H1 (cell line): ENCODE results near the gene PPFIA2. TPM values are rescaled to one million over a fixed set of nuclear protein-coding genes. Genes with fewer than 3 reads are reported as not detected.

Experiments used
- CBX5 ChIP-seq: fragments of 300-800, 300-1000 bp; sonication (generic); IDR thresholded peaks from 2 replicates; pipeline ENCODE4 v1.7.1; 2016; ENCODE audit warnings: antibody characterized with exemption, low read length, low read depth
- polyA plus RNA-seq, 7 experiments: library from polyadenylated mRNA; depleted of rRNA in 3 of 7; stranded (reverse) in 5 of 7; unstranded in 2 of 7; fragments of >200 nt in 5 of 7; fragments of 200-250 nt in 2 of 7; gene quantifications; 1 replicate in 5 of 7; 2 replicates in 1 of 7; 4 replicates in 1 of 7; pipeline versions ENCODE4 v1.2.1 to v1.2.3, GENCODE V29; 2011 to 2013; ENCODE audit warnings: missing spikeins in 2 of 7, mixed read lengths in 2 of 7
- total RNA-seq: library from RNA; stranded (reverse); fragmentation: NEBNext Ultra II Directional; extraction: Animal tissue kit (Norgen Biotek cat#: 25700); gene quantifications from 2 replicates; pipeline ENCODE4 v1.2.1, GENCODE V29; 2021
- TF ChIP-seq, protein P1 (sequence below), 3 experiments: IDR thresholded peaks; 1 replicate in 2 of 3; 2 replicates in 1 of 3; pipeline versions ENCODE4 v1.5.1 to v1.6.1; 2011; ENCODE audit warnings: low read length in 3 of 3, mild to moderate bottlenecking in 3 of 3, inconsistent platforms in 2 of 3, low read depth in 1 of 3, moderate library complexity in 1 of 3; ENCODE audit not compliant: insufficient read depth in 1 of 3; ENCODE audit errors: control extremely low read depth in 1 of 3
- TF ChIP-seq, protein P2 (sequence below): fragments of 300-600 bp; sonication (generic); IDR thresholded peaks from 2 replicates; pipeline ENCODE4 v1.7.1; 2012; ENCODE audit warnings: low read length, moderate library complexity, mild to moderate bottlenecking, inconsistent platforms; ENCODE audit not compliant: insufficient replicate concordance

The PPFIA2 gene
- total and polyA plus RNA-seq, 2 of the 8 experiments (the other 6 are each of a cell fraction or from before 2014, with no cell fraction given), result 1.2 to 1.8 TPM

DNA sequence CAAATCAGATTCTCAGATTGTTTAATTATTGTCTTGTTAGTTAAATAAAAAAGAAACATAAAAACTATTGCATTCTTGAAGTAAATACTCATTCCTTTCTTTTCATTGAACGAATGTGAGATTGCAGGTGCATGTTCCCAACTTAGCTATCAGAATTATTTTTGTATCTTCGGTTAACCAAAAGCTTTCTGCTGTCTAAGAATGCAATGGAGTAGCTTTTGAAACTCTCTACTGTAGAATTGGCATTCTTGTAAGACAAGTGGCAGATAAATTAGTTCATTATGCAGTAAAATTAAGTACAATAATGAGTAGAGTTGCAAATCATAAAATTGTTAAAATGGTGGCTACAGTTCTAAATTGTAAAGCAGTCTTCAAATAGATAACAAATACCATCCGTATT lies 383.2 kb downstream of the PPFIA2 start (continued):
- TF ChIP-seq, protein P1, sequence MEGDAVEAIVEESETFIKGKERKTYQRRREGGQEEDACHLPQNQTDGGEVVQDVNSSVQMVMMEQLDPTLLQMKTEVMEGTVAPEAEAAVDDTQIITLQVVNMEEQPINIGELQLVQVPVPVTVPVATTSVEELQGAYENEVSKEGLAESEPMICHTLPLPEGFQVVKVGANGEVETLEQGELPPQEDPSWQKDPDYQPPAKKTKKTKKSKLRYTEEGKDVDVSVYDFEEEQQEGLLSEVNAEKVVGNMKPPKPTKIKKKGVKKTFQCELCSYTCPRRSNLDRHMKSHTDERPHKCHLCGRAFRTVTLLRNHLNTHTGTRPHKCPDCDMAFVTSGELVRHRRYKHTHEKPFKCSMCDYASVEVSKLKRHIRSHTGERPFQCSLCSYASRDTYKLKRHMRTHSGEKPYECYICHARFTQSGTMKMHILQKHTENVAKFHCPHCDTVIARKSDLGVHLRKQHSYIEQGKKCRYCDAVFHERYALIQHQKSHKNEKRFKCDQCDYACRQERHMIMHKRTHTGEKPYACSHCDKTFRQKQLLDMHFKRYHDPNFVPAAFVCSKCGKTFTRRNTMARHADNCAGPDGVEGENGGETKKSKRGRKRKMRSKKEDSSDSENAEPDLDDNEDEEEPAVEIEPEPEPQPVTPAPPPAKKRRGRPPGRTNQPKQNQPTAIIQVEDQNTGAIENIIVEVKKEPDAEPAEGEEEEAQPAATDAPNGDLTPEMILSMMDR (IDR thresholded peaks at IDR 0.05; ENCODE audit: control extremely low read depth in 1 of 3, insufficient read depth in 1 of 3, low read depth in 1 of 3, low read length in 3 of 3), result no peak
- TF ChIP-seq CBX5, result no peak
- TF ChIP-seq, protein P2, sequence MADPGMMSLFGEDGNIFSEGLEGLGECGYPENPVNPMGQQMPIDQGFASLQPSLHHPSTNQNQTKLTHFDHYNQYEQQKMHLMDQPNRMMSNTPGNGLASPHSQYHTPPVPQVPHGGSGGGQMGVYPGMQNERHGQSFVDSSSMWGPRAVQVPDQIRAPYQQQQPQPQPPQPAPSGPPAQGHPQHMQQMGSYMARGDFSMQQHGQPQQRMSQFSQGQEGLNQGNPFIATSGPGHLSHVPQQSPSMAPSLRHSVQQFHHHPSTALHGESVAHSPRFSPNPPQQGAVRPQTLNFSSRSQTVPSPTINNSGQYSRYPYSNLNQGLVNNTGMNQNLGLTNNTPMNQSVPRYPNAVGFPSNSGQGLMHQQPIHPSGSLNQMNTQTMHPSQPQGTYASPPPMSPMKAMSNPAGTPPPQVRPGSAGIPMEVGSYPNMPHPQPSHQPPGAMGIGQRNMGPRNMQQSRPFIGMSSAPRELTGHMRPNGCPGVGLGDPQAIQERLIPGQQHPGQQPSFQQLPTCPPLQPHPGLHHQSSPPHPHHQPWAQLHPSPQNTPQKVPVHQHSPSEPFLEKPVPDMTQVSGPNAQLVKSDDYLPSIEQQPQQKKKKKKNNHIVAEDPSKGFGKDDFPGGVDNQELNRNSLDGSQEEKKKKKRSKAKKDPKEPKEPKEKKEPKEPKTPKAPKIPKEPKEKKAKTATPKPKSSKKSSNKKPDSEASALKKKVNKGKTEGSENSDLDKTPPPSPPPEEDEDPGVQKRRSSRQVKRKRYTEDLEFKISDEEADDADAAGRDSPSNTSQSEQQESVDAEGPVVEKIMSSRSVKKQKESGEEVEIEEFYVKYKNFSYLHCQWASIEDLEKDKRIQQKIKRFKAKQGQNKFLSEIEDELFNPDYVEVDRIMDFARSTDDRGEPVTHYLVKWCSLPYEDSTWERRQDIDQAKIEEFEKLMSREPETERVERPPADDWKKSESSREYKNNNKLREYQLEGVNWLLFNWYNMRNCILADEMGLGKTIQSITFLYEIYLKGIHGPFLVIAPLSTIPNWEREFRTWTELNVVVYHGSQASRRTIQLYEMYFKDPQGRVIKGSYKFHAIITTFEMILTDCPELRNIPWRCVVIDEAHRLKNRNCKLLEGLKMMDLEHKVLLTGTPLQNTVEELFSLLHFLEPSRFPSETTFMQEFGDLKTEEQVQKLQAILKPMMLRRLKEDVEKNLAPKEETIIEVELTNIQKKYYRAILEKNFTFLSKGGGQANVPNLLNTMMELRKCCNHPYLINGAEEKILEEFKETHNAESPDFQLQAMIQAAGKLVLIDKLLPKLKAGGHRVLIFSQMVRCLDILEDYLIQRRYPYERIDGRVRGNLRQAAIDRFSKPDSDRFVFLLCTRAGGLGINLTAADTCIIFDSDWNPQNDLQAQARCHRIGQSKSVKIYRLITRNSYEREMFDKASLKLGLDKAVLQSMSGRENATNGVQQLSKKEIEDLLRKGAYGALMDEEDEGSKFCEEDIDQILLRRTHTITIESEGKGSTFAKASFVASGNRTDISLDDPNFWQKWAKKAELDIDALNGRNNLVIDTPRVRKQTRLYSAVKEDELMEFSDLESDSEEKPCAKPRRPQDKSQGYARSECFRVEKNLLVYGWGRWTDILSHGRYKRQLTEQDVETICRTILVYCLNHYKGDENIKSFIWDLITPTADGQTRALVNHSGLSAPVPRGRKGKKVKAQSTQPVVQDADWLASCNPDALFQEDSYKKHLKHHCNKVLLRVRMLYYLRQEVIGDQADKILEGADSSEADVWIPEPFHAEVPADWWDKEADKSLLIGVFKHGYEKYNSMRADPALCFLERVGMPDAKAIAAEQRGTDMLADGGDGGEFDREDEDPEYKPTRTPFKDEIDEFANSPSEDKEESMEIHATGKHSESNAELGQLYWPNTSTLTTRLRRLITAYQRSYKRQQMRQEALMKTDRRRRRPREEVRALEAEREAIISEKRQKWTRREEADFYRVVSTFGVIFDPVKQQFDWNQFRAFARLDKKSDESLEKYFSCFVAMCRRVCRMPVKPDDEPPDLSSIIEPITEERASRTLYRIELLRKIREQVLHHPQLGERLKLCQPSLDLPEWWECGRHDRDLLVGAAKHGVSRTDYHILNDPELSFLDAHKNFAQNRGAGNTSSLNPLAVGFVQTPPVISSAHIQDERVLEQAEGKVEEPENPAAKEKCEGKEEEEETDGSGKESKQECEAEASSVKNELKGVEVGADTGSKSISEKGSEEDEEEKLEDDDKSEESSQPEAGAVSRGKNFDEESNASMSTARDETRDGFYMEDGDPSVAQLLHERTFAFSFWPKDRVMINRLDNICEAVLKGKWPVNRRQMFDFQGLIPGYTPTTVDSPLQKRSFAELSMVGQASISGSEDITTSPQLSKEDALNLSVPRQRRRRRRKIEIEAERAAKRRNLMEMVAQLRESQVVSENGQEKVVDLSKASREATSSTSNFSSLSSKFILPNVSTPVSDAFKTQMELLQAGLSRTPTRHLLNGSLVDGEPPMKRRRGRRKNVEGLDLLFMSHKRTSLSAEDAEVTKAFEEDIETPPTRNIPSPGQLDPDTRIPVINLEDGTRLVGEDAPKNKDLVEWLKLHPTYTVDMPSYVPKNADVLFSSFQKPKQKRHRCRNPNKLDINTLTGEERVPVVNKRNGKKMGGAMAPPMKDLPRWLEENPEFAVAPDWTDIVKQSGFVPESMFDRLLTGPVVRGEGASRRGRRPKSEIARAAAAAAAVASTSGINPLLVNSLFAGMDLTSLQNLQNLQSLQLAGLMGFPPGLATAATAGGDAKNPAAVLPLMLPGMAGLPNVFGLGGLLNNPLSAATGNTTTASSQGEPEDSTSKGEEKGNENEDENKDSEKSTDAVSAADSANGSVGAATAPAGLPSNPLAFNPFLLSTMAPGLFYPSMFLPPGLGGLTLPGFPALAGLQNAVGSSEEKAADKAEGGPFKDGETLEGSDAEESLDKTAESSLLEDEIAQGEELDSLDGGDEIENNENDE, result no peak
